ENCODE data around the gene DNAJC3. TPM values are rescaled to one million over a fixed set of nuclear protein-coding genes. Genes with fewer than 3 reads are reported as not detected.
"Not testable (repeated sequence)": the region's sequence is repeated elsewhere in the genome, so short reads cannot be mapped to it uniquely, and the experiment has no call there.

Gene DNAJC3
- total RNA-seq, 1 experiment from 2014 or later = 113 TPM

- TF ChIP-seq, protein P1, sequence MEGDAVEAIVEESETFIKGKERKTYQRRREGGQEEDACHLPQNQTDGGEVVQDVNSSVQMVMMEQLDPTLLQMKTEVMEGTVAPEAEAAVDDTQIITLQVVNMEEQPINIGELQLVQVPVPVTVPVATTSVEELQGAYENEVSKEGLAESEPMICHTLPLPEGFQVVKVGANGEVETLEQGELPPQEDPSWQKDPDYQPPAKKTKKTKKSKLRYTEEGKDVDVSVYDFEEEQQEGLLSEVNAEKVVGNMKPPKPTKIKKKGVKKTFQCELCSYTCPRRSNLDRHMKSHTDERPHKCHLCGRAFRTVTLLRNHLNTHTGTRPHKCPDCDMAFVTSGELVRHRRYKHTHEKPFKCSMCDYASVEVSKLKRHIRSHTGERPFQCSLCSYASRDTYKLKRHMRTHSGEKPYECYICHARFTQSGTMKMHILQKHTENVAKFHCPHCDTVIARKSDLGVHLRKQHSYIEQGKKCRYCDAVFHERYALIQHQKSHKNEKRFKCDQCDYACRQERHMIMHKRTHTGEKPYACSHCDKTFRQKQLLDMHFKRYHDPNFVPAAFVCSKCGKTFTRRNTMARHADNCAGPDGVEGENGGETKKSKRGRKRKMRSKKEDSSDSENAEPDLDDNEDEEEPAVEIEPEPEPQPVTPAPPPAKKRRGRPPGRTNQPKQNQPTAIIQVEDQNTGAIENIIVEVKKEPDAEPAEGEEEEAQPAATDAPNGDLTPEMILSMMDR (IDR thresholded peaks at IDR 0.05; ENCODE audit: unreplicated experiment) = no peak
- POLR2A ChIA-PET = interaction anchor here (0.6 to 1.0 kb wide), 2 partner anchors 11 to 146 kb away, joined by 3 read pairs; no protein-coding TSS in a partner anchor
- Mint-ChIP-seq H3K4me3 (ENCODE audit: unreplicated experiment) (no peak overlapping the region), H3K4me1 (ENCODE audit: insufficient read depth, unreplicated experiment) (peaks cover 23% of the 10 kb centered on the region), H3K36me3 (ENCODE audit: insufficient read depth, unreplicated experiment) (peaks cover 61% of the 10 kb centered on the region), H3K27ac (ENCODE audit: low read depth, unreplicated experiment) (no peak overlapping the region), H3K9me3 (ENCODE audit: unreplicated experiment) (no peaks in the 10 kb centered on the region), H3K27me3 (ENCODE audit: insufficient read depth, unreplicated experiment) (no peaks in the 10 kb centered on the region)
- CTCF ChIA-PET = interaction anchor here (0.6 to 1.3 kb wide), 7 partner anchors 9 to 1002 kb away, joined by 3 to 8 read pairs (median 3); no protein-coding TSS in a partner anchor
- DNase-seq (ENCODE audit: unreplicated experiment) = no peak
- intact Hi-C loops (cut with micrococcal nuclease) = no loop called here
- BruUV-seq (replicated peaks) = no TSS peak
Measured at GRCh38 chr13:95708811-95709500, 32.0 kb downstream of the DNAJC3 start.

GRCh38 chr13:95710313-95710712, 33.4 kb downstream of the DNAJC3 start:
- DNase-seq (ENCODE audit: unreplicated experiment) = peak; percentile 82
- H3K9me3 Mint-ChIP-seq (ENCODE audit: unreplicated experiment) = no peaks in the 10 kb centered on the region
- H3K4me3 Mint-ChIP-seq (ENCODE audit: unreplicated experiment) = no peak overlapping the region
- H3K27ac Mint-ChIP-seq (ENCODE audit: low read depth, unreplicated experiment) = peak overlapping the region; percentile 94
- no peaks in the 10 kb centered on the region for H3K27me3 Mint-ChIP-seq (ENCODE audit: insufficient read depth, unreplicated experiment)
- ChIA-PET CTCF (interaction anchor here (0.5 to 1.3 kb wide), 8 partner anchors 10 to 197 kb away, joined by 3 to 7 read pairs (median 4); no protein-coding TSS in a partner anchor), POLR2A (no interaction called here)
- H3K36me3 Mint-ChIP-seq (ENCODE audit: insufficient read depth, unreplicated experiment) = peaks cover 58% of the 10 kb centered on the region
- no TSS peak for BruUV-seq (replicated peaks)
- intact Hi-C loops (cut with micrococcal nuclease) = loop anchor here (5.0 kb wide), 1 partner anchor 62 kb away; no protein-coding TSS in a partner anchor
- TF ChIP-seq, protein P1 (IDR thresholded peaks at IDR 0.05; ENCODE audit: unreplicated experiment) = no peak
- peaks cover 22% of the 10 kb centered on the region for H3K4me1 Mint-ChIP-seq (ENCODE audit: insufficient read depth, unreplicated experiment)

GRCh38 chr13:95712846-95713245, 35.9 kb downstream of the DNAJC3 start:
- not testable (repeated sequence) for H3K4me3 Mint-ChIP-seq (ENCODE audit: unreplicated experiment); H3K9me3 Mint-ChIP-seq (ENCODE audit: unreplicated experiment); H3K27me3 Mint-ChIP-seq (ENCODE audit: insufficient read depth, unreplicated experiment); BruUV-seq (replicated peaks)
- CTCF ChIA-PET = interaction anchor here (0.6 to 2.1 kb wide), 4 partner anchors 9 to 167 kb away, joined by 3 to 7 read pairs (median 4); no protein-coding TSS in a partner anchor
- DNase-seq (ENCODE audit: unreplicated experiment) = peak; percentile 10
- intact Hi-C loops (cut with micrococcal nuclease) = loop anchor here (5.0 kb wide), 1 partner anchor 59 kb away; no protein-coding TSS in a partner anchor
- POLR2A ChIA-PET = interaction anchor here (1.2 to 4.4 kb wide), 3 partner anchors 9 to 36 kb away, joined by 4 to 22 read pairs (median 10); partner anchors contain the start of gene DNAJC3
- Mint-ChIP-seq H3K4me1 (ENCODE audit: insufficient read depth, unreplicated experiment) (peaks cover 22% of the 10 kb centered on the region), H3K36me3 (ENCODE audit: insufficient read depth, unreplicated experiment) (peaks cover 63% of the 10 kb centered on the region), H3K27ac (ENCODE audit: low read depth, unreplicated experiment) (peak overlapping the region; percentile 94)

DNA sequence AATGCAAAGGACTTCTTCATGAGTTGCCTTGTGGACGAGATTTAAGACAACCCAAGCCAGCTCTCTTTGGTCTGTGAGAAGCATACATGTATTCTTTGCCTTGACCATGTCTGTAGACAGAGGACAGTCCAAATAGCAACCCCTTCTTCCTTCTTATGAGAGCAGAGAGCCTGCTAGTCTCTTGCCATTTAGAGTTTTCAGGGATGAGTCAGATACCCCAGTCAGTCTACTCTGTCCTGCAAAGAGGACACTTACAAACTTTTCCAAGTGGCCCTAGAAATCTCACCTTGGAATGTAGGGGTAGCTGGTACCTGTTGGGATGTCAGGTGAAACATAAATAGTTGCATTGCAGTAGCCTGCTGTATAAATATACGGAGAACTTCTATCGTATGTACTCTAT, 36.7 kb downstream of the DNAJC3 start:
- ChIA-PET CTCF (interaction anchor here (1.0 to 2.1 kb wide), 2 partner anchors 74 to 120 kb away, joined by 3 to 7 read pairs; no protein-coding TSS in a partner anchor), POLR2A (interaction anchor here (0.9 to 4.4 kb wide), 5 partner anchors 10 to 73 kb away, joined by 4 to 22 read pairs (median 5); partner anchors contain the start of gene DNAJC3)
- peaks cover 61% of the 10 kb centered on the region for H3K36me3 Mint-ChIP-seq (ENCODE audit: insufficient read depth, unreplicated experiment)

More for the DNA sequence above, 36.7 kb downstream of the DNAJC3 start:
- Mint-ChIP-seq H3K4me3 (ENCODE audit: unreplicated experiment) (no peak overlapping the region), H3K27ac (ENCODE audit: low read depth, unreplicated experiment) (peak overlapping the region; percentile 94), H3K9me3 (ENCODE audit: unreplicated experiment) (no peaks in the 10 kb centered on the region), H3K27me3 (ENCODE audit: insufficient read depth, unreplicated experiment) (no peaks in the 10 kb centered on the region), H3K4me1 (ENCODE audit: insufficient read depth, unreplicated experiment) (peaks cover 17% of the 10 kb centered on the region)
- no TSS peak for BruUV-seq (replicated peaks)
- intact Hi-C loops (cut with micrococcal nuclease) = loop anchor here (1.0 to 5.0 kb wide), 2 partner anchors 37 to 59 kb away; no protein-coding TSS in a partner anchor
- TF ChIP-seq, protein P1 (IDR thresholded peaks at IDR 0.05; ENCODE audit: unreplicated experiment) = no peak
- DNase-seq (ENCODE audit: unreplicated experiment) = peak; percentile 45
